GM12878 (cell line): ENCODE measurements around the gene SNAPC2. TPM values are rescaled to one million over a fixed set of nuclear protein-coding genes. Genes with fewer than 3 reads are reported as not detected.

ENCODE experiments used
- ATAC-seq: fragments of 200-7000 bp; cut with Tn5 transposase; 3 replicates; pipeline ENCODE4 v1.9.1; 2020; ENCODE audit warnings: mild to moderate bottlenecking, moderate library complexity
- BruUV-seq: library from RNA; stranded (reverse); fragments of 400-500 nt; replicated peaks from 2 replicates; lab custom pipeline; 2021; lab: Mats Ljungman, UMichigan
- CTCF ChIA-PET: fragments of 300-600 bp; sonication (Branson Sonifier 250); formaldehyde crosslinking; extraction: SDS; loops from one replicate; lab custom pipeline; 2021; ENCODE audit warnings: inconsistent platforms; lab: Yijun Ruan, JAX
- POLR2A ChIA-PET: fragments of 350-600 bp; formaldehyde crosslinking; extraction: SDS; loops from one replicate; lab custom pipeline; 2021; ENCODE audit warnings: inconsistent platforms; lab: Charles Lee
- RAD21 ChIA-PET: fragments of 300-600 bp; sonication (Branson Sonifier 250); formaldehyde crosslinking; loops from one replicate; lab custom pipeline; 2023; ENCODE audit warnings: antibody characterized with exemption; ENCODE audit not compliant: unreplicated experiment; lab: Charles Lee
- SMC1A ChIA-PET: fragments of 300-600 bp; sonication (Branson Sonifier 250); formaldehyde crosslinking; loops from one replicate; lab custom pipeline; 2023; ENCODE audit not compliant: unreplicated experiment, uncharacterized antibody; lab: Charles Lee
- DNase-seq: peaks from one replicate; pipeline ENCODE4 v3.0.0-alpha.2; 2011; ENCODE audit warnings: low read depth, low spot score
- FAIRE-seq: peaks from 3 replicates; lab custom pipeline; 2011; peaks lifted over from hg19 to GRCh38; lab: Jason Lieb, UNC
- H2AFZ ChIP-seq: 2 replicates; pipeline ENCODE4 v1.6.0; 2011; ENCODE audit warnings: low read depth, low read length, control low read depth; ENCODE audit not compliant: control insufficient read depth
- H3K27ac ChIP-seq: 2 replicates; pipeline ENCODE4 v1.5.1; 2011; ENCODE audit warnings: control low read depth; ENCODE audit not compliant: control insufficient read depth, insufficient read depth
- H3K27me3 ChIP-seq, 2 experiments: replicated peaks in 1 of 2; 2 replicates each; pipeline versions ENCODE4 v1.6.0 to v1.6.1; 2011; ENCODE audit warnings: low read length in 1 of 2; ENCODE audit not compliant: control insufficient read depth in 2 of 2, insufficient read depth in 2 of 2
- H3K36me3 ChIP-seq, 2 experiments: 2 replicates each; pipeline ENCODE4 v1.5.1; 2011; ENCODE audit warnings: low read length in 1 of 2; ENCODE audit not compliant: control insufficient read depth in 2 of 2, insufficient read depth in 2 of 2
- H3K4me1 ChIP-seq: 2 replicates; pipeline ENCODE4 v1.6.1; 2011; ENCODE audit warnings: mild to moderate bottlenecking, low read length, moderate library complexity, mixed read lengths; ENCODE audit not compliant: control insufficient read depth, insufficient read depth
- H3K4me2 ChIP-seq: 2 replicates; pipeline ENCODE4 v1.6.0; 2011; ENCODE audit warnings: control low read depth; ENCODE audit not compliant: control insufficient read depth, insufficient read depth
- H3K4me3 ChIP-seq: fragments of 200-600 bp; sonication (generic); 2 replicates; pipeline ENCODE4 v1.5.1; 2016
- H3K79me2 ChIP-seq: 2 replicates; pipeline ENCODE4 v1.6.0; 2011; ENCODE audit warnings: low read length; ENCODE audit not compliant: control insufficient read depth, insufficient read depth
- H3K9ac ChIP-seq: 2 replicates; pipeline ENCODE4 v1.8.0; 2011; ENCODE audit warnings: low read length, control low read depth, mixed read lengths; ENCODE audit not compliant: control insufficient read depth, insufficient read depth
- H3K9me3 ChIP-seq: replicated peaks from 3 replicates; pipeline ENCODE4 v1.5.1; 2011; ENCODE audit warnings: mild to moderate bottlenecking, low read length; ENCODE audit not compliant: control insufficient read depth, insufficient read depth
- H4K20me1 ChIP-seq: 2 replicates; pipeline ENCODE4 v1.6.0; 2011; ENCODE audit not compliant: control insufficient read depth, insufficient read depth
- ASH2L ChIP-seq: fragments of 300-600, 200-600 bp; sonication (generic); IDR thresholded peaks from 2 replicates; pipeline ENCODE4 v1.6.1; 2017; ENCODE audit warnings: low read depth, mild to moderate bottlenecking, borderline replicate concordance
- BCLAF1 ChIP-seq: fragments of 450-650 bp; IDR thresholded peaks from 2 replicates; pipeline ENCODE4 v1.6.1; 2017; ENCODE audit warnings: antibody characterized with exemption, mild to moderate bottlenecking, moderate library complexity
- BHLHE40 ChIP-seq, 2 experiments: fragments of 450-650 bp in 1 of 2; IDR thresholded peaks; 2 replicates each; pipeline ENCODE4 v1.6.1; 2011 to 2017; ENCODE audit warnings: low read depth in 2 of 2, borderline replicate concordance in 1 of 2, improper control_type of control experiment in 1 of 2, low read length in 1 of 2, mild to moderate bottlenecking in 1 of 2
- BRCA1 ChIP-seq: IDR thresholded peaks from 2 replicates; pipeline ENCODE4 v1.6.1; 2011; ENCODE audit warnings: low read depth, low read length, improper control_type of control experiment
- CREB1 ChIP-seq: IDR thresholded peaks from 2 replicates; pipeline ENCODE4 v1.6.1; 2012; ENCODE audit warnings: low read depth, mild to moderate bottlenecking, inconsistent platforms
- FOXM1 ChIP-seq: IDR thresholded peaks from 2 replicates; pipeline ENCODE4 v1.6.1; 2012; ENCODE audit warnings: low read depth, mild to moderate bottlenecking, inconsistent platforms, low read length, moderate library complexity
- KDM1A ChIP-seq: fragments of 200-600 bp; sonication (generic); IDR thresholded peaks from 2 replicates; pipeline ENCODE4 v1.6.1; 2016; ENCODE audit warnings: borderline replicate concordance
- NFIC ChIP-seq: IDR thresholded peaks from 2 replicates; pipeline ENCODE4 v1.6.1; 2012; ENCODE audit warnings: low read depth, mild to moderate bottlenecking, inconsistent platforms, low read length, moderate library complexity
- NRF1 ChIP-seq: conservative IDR thresholded peaks from 2 replicates; pipeline ENCODE4 v1.6.1; 2011; ENCODE audit warnings: mild to moderate bottlenecking, low read depth, low read length, improper control_type of control experiment
- POLR2AphosphoS5 ChIP-seq: IDR thresholded peaks from 2 replicates; pipeline ENCODE4 v1.6.1; 2011; ENCODE audit warnings: mild to moderate bottlenecking, low read length, inconsistent platforms
- POU2F2 ChIP-seq: IDR thresholded peaks from 3 replicates; pipeline ENCODE4 v1.6.1; 2011; ENCODE audit warnings: low read depth, mild to moderate bottlenecking, low read length, borderline replicate concordance
- RAD21 ChIP-seq: IDR thresholded peaks from 2 replicates; pipeline ENCODE4 v1.6.1; 2011; ENCODE audit warnings: mild to moderate bottlenecking, low read depth, low read length, moderate library complexity; ENCODE audit not compliant: insufficient read depth
- SPI1 ChIP-seq: IDR thresholded peaks from 2 replicates; pipeline ENCODE4 v1.6.1; 2011; ENCODE audit warnings: low read depth, mild to moderate bottlenecking, low read length, moderate library complexity, borderline replicate concordance; ENCODE audit not compliant: insufficient read depth
- STAT1 ChIP-seq: fragments of 450-650 bp; conservative IDR thresholded peaks from 2 replicates; pipeline ENCODE4 v1.6.1; 2014; ENCODE audit warnings: antibody characterized with exemption, mild to moderate bottlenecking
- SUPT20H ChIP-seq: IDR thresholded peaks from 2 replicates; pipeline ENCODE4 v1.6.1; 2011; ENCODE audit warnings: low read depth, mild to moderate bottlenecking, low read length, moderate library complexity, borderline replicate concordance; ENCODE audit not compliant: control insufficient read depth
- WRNIP1 ChIP-seq: IDR thresholded peaks from 2 replicates; pipeline ENCODE4 v1.6.1; 2011; ENCODE audit warnings: low read depth, low read length, improper control_type of control experiment, borderline replicate concordance
- ZNF217 ChIP-seq: fragments of 450-650 bp; IDR thresholded peaks from 2 replicates; pipeline ENCODE4 v1.6.1; 2017; ENCODE audit warnings: antibody characterized with exemption, mild to moderate bottlenecking
- ZSCAN29 ChIP-seq: fragments of 450-650 bp; IDR thresholded peaks from 2 replicates; pipeline ENCODE4 v1.6.1; 2017; ENCODE audit warnings: mild to moderate bottlenecking, moderate library complexity
- WGBS: methylation state at CpG from one replicate; pipeline ENCODE4 v1.1.6; 2016; ENCODE audit warnings: low lambda C conversion rate; ENCODE audit not compliant: insufficient replicate concordance, insufficient coverage; ENCODE audit errors: missing lambda C conversion rate; 5-methylcytosine and 5-hydroxymethylcytosine counted together
- in situ Hi-C: fragments of 300-500 bp; cut with MboI; formaldehyde crosslinking; loops from 9 replicates; pipeline ENCODE4 v1.14.3; 2018; ENCODE audit warnings: mixed read lengths
- intact Hi-C: fragments of 100-400 bp; cut with micrococcal nuclease; formaldehyde crosslinking; loops from one replicate; pipeline ENCODE4 v1.14.2; 2022; ENCODE audit not compliant: unreplicated experiment
- polyA plus RNA-seq, 11 experiments: library from polyadenylated mRNA; depleted of rRNA in 4 of 11; unstranded in 6 of 11; stranded (reverse) in 5 of 11; fragments of >200 nt; fragmentation: Nextera tagmentation in 4 of 11; fragmentation: Illumina TruSeq in 1 of 11; extraction: Ambion mirVana in 4 of 11; extraction: Trizol in 1 of 11; gene quantifications; 1 replicate in 1 of 11; 2 replicates in 10 of 11; pipeline versions ENCODE4 v1.2.1 to v1.2.3, GENCODE V29; 2011 to 2016; ENCODE audit warnings: inconsistent platforms in 2 of 11, missing spikeins in 2 of 11, low read depth in 1 of 11
- total RNA-seq, 4 experiments: library from RNA; depleted of rRNA in 3 of 4; stranded (reverse); fragments of >200 nt in 3 of 4; fragmentation: Illumina TruSeq in 1 of 4; extraction: Trizol in 1 of 4; gene quantifications; 2 replicates each; pipeline versions ENCODE4 v1.2.1 to v1.2.3, GENCODE V29; 2013 to 2021

Gene SNAPC2
- total and polyA plus RNA-seq, 10 of the 15 experiments (the other 5 are each of a cell fraction or from before 2014, with no cell fraction given), result 0.19 to 20.8 (median 12.6) TPM

GRCh38 chr19:7934766-7935165 is 14.6 kb downstream of the SNAPC2 start:
- H3K79me2 ChIP-seq, result no peaks in the 10 kb centered on the region
- ChIA-PET RAD21 (no interaction called here), SMC1A (no interaction called here), POLR2A (no interaction called here), CTCF (no interaction called here)
- no peaks in the 10 kb centered on the region for H4K20me1 ChIP-seq
- in situ Hi-C loops, result no loop called here
- 93% methylated on average over 21 of the region's 21 CpGs for WGBS
- peaks cover 13 to 43% of the 10 kb centered on the region in 2 experiments; a peak in 3 of 4 replicates for H3K36me3 ChIP-seq
- BruUV-seq, result no TSS peak
- H3K27ac ChIP-seq, result no peak overlapping the region
- TF ChIP-seq SPI1 (no peak), RAD21 (no peak), ZSCAN29 (no peak), BRCA1 (no peak), POLR2AphosphoS5 (no peak), STAT1 (no peak), WRNIP1 (no peak), BHLHE40 (IDR thresholded peaks at IDR 0.05; ENCODE audit: borderline replicate concordance in 1 of 2, low read depth in 2 of 2, low read length in 1 of 2) (no peak), NFIC (no peak), NRF1 (no peak), SUPT20H (no peak), CREB1 (no peak), ZNF217 (no peak), KDM1A (no peak), POU2F2 (no peak), BCLAF1 (no peak), FOXM1 (no peak), ASH2L (no peak)
- no peak overlapping the region for H3K4me2 ChIP-seq
- no peak overlapping the region for H3K9ac ChIP-seq
- H3K27me3 ChIP-seq, result no peaks in the 10 kb centered on the region
- H3K9me3 ChIP-seq, result no peaks in the 10 kb centered on the region
- no peak for FAIRE-seq
- no peak overlapping the region for H2AFZ ChIP-seq
- no peaks in the 10 kb centered on the region for H3K4me1 ChIP-seq
- ATAC-seq, result no peak
- no peak for DNase-seq
- H3K4me3 ChIP-seq, result no peak overlapping the region
- intact Hi-C loops, result no loop called here
